GM19238 (cell line): ENCODE data around the gene KANK3.
A peak's percentile ranks its signal among the peaks of the same experiment; 100 is the strongest.
"Not testable (repeated sequence)": the region's sequence is repeated elsewhere in the genome, so short reads cannot be mapped to it uniquely, and the experiment has no call there.

ENCODE experiments used
- DNase-seq: peaks from one replicate; pipeline ENCODE4 v3.0.0; 2011; ENCODE audit warnings: low spot score; ENCODE audit not compliant: insufficient read length

Gene KANK3

DNA sequence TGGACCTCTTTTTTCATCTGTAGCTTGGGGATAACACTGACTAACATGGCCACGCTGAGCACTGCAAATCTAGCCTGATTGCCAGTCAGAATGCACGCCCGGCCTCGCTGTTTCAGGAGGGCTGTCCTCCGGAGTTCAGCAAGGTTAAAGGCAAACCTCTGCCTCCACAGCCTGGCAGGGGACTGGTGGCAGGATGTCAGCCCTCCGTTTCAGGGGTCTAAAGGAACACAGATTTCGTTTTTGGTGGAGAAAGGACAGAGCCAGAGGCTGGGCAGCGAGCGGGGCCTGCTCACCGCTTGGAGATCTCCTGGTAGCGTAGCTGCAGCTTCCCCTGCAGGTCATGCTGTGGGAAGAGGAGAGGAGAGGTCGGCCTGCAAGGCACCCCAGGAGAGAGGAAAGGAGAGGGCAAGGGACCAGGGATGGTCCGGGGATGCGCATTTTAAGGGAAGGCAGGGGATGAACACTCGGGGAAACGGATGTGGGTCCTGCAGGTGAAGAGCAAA, 22.4 kb downstream of the KANK3 start:
- no peak for DNase-seq

DNA sequence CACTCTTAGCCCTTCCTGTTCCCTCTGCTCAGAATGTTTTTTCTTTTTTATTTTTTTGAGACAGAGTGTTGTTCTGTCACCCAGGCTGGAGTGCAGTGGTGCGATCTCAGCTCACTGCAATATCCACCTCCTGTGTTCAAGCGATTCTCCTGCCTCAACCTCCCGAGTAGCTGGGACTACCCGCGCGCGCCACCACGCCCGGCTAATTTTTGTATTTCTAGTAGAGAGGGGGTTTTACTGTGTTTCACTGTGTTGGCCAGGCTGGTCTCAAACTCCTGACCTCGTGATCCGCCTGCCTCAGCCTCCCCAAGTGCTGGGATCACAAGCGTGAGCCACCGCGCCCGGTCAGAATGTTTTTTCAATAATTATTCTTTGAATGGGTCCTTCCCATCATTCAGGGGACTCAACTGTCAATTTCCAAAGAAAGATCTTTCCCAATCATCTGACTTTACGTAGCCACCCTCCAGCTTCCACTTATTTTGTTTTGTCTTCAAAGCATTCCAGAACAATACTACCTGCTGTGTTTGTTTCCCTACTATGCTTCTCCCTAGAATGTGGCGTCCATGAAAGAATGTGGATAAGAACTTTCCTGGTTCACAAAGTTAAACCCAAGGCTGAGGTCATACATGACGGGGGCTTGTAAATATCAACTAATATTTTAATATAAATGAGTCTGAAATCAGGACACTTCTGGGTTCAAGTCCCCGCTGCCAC, 23.1 kb downstream of the KANK3 start:
- DNase-seq, result no peak

DNA sequence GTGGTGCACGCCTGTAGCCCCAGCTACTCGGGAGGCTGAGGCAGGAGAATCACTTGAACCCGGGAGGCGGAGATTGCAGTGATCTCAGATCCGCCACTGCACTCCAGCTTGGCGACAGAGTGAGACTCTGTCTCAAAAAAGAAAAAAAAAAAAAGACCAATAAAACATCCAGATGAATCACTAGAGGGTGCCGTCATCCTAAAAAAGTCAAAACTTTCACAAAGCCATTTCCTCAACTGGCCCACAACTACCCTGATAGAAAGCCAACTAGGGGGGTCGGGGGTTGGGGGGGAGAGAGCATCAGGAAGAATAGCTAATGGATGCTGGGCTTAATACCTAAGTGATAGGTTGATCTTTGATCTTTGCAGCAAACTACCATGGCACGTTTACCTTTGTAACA, 24.2 kb downstream of the KANK3 start:
- DNase-seq, result not testable (repeated sequence)

DNA sequence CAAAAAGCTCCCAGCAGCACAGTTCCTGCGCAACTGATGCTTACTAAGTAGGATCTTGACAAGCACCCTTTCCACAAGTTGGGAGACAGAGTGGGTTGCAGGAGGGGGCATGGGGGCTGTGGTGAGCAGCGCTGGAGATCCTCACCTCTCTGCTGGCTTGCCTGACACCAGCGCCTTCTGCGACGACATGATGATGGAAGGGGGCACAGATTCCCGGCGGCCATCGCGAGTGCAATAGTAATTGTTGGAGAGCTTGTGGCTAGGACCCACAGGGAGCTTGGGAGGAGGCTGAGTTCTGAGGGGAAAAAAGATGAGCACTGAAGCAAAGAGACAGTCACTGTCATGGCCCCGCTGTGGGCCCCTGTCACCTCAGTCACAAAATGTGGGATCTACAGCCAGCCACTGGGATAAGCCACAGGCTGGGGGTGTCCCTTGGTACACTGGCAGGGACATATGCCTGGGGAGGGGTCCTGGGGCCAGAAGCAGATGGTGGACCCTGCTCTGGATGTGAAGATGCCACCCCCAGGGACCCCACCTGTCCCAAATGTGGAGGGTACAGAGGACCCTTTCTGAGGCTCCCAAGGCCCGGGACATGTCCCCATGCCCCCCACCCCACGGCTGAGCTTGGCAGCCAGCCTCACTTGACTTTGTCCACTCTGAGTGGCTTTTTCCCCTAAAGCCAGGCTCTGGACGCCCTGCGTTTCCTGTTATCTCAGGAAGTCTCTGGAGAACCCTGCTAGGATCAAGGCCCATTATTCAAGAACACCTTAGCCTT, 26.5 kb downstream of the KANK3 start:
- no peak for DNase-seq

DNA sequence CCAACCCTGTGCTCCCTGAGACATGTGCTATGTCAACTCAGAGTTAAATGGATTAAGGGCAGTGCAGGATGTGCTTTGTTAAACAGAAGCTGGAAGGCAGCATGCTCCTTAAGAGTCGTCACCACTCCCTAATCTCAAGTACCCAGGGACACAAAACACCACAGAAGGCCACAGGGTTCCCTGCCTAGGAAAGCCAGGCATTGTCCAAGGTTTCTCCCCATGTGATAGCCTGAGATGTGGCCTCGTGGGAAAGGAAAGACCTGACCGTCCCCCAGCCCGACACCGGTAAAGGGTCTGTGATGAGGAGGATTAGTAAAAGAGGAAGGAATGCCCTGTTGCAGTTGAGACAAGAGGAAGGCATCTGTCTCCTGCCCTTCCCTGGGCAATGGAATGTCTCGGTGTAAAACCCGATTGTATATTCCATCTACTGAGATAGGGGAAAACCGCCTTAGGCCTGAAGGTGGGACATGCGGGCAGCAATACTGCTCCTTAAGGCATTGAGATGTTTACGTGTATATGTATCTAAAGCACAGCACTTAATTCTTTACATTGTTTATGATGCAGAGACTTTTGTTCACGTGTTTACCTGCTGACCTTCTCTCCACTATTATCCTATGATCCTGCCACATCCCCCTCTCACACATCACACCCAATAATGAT, 28.0 kb downstream of the KANK3 start:
- DNase-seq, result not testable (repeated sequence)

DNA sequence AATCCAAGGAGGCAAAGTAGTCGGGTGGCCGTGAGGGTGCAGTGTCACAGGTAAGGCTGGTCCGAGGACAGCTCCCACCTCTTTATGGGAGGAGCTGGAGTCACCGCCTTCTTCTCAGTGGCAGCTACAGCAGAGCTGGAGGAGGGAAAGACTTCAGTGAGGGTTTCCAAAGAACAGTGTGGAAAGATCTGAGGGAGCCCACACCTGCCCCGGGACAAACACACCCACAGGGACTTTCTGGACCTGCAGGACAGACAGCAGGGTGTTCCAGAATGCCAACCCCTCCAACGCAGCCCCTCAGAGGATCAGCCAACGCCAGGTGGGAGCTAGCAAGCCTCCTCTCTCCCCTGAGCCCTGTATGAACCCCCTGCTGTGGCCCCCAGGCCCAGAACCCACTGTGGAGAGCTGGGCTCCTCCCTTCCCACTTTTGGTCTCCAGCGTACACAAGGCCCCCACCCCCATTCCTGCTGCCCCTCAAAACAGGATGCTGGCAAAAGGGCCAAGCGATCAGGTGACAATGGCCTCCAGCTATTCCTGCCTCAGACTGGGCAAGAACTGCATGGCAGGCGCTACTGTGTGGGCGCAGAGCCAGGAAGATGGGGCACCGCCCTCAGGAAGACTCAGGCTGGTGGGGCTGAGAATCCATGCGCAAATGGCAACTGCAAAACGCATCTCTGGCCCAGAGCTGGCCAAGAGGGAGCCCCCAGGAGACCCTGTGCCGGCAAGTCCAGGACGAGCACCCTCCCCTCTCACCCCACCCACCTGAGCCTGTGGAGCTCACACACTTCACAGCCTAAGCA, 31.4 kb downstream of the KANK3 start:
- no peak for DNase-seq

DNA sequence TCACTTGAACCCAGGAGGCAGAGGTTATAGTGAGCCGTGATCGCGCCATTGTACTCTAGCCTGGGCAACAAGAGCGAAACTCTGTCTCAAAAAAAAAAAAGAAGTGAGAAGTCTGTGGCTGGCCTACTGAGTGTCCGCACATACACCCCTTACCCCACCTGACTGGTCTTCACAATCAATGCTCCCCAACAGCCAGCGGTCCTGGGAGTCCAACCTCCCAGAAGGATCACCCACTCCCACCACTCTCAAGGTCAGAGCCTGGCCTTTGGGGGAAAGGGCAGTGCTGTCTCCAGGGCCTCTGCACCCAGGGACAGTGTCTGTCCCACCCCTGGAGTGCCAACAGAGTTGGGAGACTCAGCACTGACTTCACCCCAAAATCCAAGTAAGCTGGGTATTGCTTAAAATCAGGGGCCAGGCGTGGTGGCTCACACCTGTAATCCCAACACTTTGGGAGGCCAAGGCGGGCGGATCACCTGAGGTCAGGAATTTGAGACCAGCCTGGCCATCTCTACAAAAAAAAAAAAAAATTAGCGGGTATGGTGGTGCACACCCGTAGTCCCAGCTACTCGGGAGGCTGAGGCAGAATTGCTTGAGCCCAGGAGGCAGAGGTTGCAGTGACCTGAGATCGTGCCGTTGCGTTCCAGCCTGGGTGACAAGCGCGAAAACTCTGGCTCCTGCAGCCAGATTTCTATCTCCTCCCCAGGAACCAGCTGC, 32.6 kb downstream of the KANK3 start:
- DNase-seq, result no peak

DNA sequence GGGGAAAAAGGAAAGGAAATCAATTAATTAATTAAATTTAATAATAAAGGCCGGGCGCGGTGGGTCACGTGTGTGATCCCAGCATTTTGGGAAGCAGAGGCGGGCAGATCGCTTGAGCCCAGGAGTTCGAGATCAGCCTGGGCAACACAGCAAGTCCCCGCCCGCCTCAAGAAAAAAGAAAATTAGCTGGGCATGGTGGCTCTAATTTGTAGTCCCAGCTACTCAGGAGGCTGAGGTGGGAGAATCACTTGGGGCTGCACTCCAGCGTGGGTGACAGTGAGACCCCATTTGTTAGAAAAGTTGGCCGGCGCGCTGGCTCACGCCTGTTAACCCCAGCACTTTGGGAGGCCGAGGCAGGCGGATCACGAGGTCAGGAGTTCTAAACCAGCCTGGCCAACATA, 34.2 kb downstream of the KANK3 start:
- DNase-seq, result no peak

DNA sequence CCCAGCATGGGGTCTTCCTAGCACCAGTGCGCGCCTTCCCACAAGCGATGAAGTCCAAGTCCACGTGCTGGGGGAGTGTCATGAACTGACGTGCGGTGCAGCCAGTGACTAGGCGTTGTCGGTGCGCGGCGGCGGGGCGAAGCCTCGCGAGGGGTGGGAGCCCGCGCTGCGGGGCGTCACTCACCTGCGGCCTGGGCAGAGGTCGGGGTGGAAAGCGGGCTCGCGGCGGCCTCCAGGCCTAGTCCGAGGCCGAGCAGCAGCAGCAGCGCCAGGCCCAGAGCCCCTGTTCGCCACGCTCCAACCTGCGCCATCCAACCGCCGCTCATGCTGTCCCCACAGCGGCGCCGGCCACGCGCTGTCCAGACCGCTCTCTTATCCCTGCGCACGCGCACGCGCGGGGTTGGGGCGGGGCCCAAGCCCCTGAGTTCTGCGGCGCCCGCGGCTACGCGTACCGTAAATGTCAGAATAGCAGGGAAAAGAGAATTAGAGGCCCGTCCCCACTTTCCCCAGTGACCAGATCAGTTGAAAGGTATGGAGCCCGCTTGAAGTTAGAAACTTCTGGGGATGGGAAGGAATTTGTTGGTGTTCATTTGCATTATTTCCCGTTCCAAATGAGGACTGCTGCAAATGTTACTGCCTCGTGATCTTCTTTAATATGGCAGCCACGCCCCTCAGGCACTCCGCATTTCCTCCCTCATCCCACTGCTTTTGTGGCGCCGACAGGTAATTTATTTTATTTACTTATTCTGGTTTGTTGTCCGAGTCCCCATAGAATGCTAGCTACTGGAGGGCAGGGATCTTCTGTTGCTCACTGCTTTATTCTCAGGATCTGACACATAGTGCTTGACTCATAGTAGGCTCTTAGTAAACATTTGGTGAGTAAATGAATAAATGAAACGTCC, 34.8 kb downstream of the KANK3 start, which contains the start of gene CD320:
CD320 (minus strand) TSS at position 394 of the 902 bp plus-strand sequence; CDS start at position 326, 68 bp downstream.
- peak; percentile 91 for DNase-seq

DNA sequence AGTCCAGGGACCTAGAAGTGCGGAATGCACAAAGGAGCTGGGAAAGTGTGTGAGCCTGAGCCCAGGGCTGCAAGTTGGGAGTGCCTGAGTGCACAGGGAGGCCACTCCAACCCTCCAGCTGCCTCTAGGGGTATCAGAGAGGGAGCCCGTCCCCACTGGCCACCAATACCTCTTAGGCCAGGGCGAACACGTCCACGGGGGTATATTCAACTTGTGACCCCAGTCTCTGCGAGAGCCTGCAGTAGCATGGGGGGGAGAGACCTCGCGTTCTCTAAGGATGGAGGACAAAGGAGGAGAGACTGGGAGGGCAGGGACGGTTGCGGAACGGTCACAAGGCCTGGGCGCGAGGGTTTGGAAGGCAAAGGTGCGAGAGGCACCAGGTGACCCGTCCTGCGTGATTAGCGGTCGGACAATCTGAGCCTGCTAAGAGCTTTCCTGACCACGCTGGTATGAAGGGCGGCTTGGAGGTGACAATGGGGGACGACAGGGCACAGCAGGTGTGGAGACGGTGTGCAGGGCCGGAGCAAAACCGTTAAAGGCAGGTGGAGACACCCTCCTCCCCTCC, 35.6 kb downstream of the KANK3 start:
- DNase-seq, result no peak

DNA sequence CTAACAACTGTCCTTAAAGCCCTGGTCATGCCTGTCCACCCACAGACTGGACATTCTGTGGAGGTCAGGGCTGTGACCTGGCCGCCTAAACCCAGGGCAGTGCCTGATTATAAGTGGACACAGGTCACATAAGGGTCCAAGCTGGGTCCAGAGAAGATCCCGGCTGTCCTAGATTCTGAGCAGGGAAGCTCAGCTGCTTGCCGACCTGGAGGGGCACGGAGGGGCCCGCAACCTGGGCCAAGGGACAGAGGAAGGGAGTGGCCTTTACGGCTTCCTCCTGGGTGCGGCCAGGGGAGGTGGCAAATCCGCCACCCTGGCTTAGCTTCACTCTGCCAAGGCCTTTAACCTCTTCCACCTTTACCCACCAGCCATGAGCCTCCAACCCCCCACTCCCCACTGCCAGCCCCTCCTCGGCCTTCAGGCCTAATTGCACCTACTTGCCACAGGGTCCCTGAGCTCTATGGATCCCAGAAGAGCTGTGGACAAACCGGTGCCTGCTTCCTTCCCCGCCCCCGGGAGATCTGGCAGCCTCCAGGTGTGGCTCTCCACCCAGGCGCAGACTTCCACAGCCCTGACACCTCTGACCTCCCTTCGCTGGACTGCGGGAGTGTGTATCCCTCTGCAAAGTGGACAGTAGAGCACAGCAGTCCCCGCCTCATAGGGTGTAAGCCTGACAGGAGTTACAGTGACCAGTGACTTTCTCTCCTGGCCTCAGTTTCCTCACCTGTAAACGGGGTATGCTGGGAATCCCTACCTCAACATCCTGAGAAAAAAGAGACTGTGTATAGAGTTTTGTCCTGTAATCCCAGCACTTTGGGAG, 36.6 kb downstream of the KANK3 start:
- DNase-seq, result no peak

DNA sequence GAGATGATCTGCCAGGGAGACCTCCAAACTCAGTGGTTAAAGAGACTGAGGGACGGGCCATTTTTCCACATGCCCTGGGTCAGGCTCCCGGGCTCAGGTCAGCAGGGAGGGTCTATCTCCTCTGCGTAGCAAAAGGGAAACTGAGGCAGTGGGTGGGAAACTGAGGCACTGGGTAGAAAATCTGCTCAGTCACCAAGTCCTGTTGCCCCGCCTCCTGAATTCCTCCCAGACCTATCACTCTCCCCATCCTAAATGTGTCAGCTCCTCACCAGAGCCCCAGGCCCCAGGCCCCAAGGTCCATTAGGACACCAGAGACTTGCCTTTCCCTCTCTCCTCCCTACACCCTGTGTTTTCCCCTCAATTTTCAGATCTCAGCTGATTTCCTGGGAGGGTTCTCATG, 37.3 kb downstream of the KANK3 start:
- no peak for DNase-seq

DNA sequence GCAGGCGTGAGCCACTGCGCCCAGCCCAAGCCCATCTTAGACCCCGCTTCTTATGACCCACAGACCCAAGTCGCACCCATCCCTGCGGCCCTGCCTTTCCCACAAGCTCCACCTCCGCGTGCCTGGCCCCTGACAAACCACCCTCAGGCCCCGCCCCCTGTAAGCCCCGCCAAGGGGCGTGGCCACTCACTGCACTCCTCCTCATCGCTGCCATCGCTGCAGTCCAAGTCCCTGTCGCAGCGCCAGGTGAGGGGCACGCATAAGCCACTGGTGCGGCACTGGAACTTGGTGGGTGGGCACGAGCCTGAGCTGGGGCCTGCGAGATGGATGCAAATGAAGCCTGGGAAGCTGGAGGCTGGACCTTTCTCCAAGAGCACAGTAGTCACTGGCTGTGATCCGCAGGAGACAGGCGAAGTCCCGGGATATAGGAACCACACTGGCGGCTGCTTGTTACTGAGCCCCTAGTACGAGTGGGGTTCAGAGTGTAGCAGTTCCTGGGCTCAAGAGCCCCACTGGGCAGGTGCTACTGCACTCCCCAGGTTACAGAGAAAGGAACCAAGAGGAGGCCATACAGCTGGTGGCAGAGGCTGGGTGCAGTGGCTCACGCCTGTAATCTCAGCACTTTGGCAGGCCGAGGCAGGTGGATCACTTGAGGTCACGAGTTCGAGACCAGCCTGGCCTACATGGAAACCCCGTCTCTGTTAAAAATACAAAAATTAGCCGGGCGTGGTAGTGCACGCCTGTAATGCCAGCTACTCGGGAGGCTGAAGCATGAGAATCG, 38.0 kb downstream of the KANK3 start:
- DNase-seq, result no peak

DNA sequence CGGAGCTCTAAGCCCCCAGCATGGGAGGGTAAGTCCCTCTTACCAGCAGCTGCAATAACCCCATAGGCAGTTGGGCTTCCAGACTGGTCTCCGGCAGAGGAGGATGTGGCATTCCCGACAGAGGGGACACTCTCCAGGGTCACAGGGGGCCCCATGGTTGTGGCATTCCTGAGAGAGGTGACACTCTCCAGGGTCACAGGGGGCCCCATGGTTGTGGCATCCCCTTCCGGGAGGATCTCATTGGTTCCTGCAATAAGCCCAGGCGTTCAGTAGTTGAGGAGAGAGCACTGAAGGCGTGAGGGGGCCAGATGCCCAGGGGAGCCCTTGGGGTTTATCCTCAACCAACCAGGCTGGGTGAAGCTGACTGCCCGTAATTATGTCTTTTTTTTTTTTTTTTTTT, 40.3 kb downstream of the KANK3 start:
- DNase-seq, result no peak

DNA sequence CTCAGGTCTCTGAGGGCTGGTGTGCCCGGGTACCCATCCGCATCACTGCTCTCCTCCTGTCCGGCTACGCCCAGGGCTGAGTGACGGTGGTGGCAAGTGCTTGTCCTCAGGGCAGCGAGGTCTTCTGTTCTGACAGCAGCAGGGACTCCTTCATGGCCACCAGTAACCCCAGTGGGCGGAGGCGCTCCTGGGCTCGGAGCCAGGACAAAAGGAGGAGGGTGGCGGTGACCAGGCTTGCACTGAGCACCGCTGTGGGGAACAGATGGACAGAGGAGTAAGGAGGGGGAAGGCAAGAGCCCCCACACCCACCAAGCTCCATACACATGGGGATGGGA, 40.7 kb downstream of the KANK3 start:
- DNase-seq, result no peak

DNA sequence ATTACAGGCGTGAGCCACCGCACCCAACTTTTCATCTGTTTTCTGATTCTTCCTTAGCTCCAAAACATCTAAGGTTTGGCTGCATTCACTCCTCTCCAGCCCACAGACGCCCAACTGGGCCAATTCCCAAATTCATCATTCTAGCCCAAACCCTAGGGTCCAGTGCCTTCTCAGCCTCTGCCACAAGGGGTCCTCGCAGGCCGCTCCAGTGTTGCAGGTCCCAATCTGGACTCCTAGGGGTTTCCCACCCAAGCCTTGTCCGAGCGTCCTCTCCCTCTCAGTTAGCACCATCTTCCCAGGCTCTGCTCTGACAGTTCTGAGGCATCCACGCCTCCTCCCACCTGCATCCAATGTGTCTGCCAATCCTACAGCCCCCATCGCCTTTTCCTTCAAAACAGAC, 51.7 kb downstream of the KANK3 start:
- not testable (repeated sequence) for DNase-seq

DNA sequence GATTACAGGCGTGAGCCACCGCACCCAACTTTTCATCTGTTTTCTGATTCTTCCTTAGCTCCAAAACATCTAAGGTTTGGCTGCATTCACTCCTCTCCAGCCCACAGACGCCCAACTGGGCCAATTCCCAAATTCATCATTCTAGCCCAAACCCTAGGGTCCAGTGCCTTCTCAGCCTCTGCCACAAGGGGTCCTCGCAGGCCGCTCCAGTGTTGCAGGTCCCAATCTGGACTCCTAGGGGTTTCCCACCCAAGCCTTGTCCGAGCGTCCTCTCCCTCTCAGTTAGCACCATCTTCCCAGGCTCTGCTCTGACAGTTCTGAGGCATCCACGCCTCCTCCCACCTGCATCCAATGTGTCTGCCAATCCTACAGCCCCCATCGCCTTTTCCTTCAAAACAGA, 66.6 kb downstream of the KANK3 start:
- not testable (repeated sequence) for DNase-seq
